Measurements from ENCODE around the gene KLHL29. TPM values are rescaled to one million over a fixed set of nuclear protein-coding genes. Genes with fewer than 3 reads are reported as not detected.

The KLHL29 gene
- total and polyA plus RNA-seq, 4 donors = 0.29 to 2.3 (median 0.68) TPM

GRCh38 chr2:23387845-23388244 is 2.9 kb downstream of the KLHL29 start:
- Histone ChIP-seq H3K27me3 (ENCODE audit: control insufficient read depth in 4 of 4, insufficient read depth in 4 of 4, low read length in 3 of 4) (peaks cover 0 to 6% (median 2%) of the 10 kb centered on the region in 4 donors), H3K9me3 (ENCODE audit: control insufficient read depth in 4 of 4, low read length in 3 of 4) (no peaks in the 10 kb centered on the region), H3K9ac (ENCODE audit: low read depth in 1 of 2, low read length in 2 of 2) (no peak overlapping the region), H3K4me3 (ENCODE audit: low read depth in 1 of 3, low read length in 3 of 3) (no peak overlapping the region), H3K4me1 (ENCODE audit: control insufficient read depth in 4 of 4, insufficient read depth in 4 of 4, low read length in 3 of 4) (peaks cover 13 to 22% (median 17%) of the 10 kb centered on the region in 4 donors), H3K27ac (ENCODE audit: low read depth in 1 of 2, low read length in 2 of 2) (no peak overlapping the region), H3K36me3 (ENCODE audit: control insufficient read depth in 4 of 4, insufficient read depth in 3 of 4, low read depth in 1 of 4, low read length in 3 of 4) (no peaks in the 10 kb centered on the region)
- no peak for DNase-seq (ENCODE audit: low spot score)
- TF ChIP-seq REST (IDR thresholded peaks at IDR 0.05) (no peak), CTCF (IDR thresholded peaks at IDR 0.05; ENCODE audit: low read depth, low read length, missing input control) (no peak), FOXA2 (IDR thresholded peaks at IDR 0.05) (no peak)
- WGBS = 72% methylated on average over 3 of the region's 3 CpGs

- no peak for TF ChIP-seq JUND (IDR thresholded peaks at IDR 0.05)
- TF ChIP-seq SP1 (IDR thresholded peaks at IDR 0.05) = no peak
- TF ChIP-seq FOXA2 (IDR thresholded peaks at IDR 0.05) = no peak
- no peak for TF ChIP-seq RXRA (IDR thresholded peaks at IDR 0.05)
- TF ChIP-seq REST (IDR thresholded peaks at IDR 0.05) = no peak
- no peak for TF ChIP-seq GABPA (IDR thresholded peaks at IDR 0.05 in 1 of 2, conservative IDR thresholded peaks at IDR 0.05 in 1 of 2)
- no peak for TF ChIP-seq YY1 (IDR thresholded peaks at IDR 0.05)
- no peak for TF ChIP-seq CTCF (IDR thresholded peaks at IDR 0.05; ENCODE audit: low read depth, low read length, missing input control)
- TF ChIP-seq RAD21 (IDR thresholded peaks at IDR 0.05) = no peak
- no peak for TF ChIP-seq TAF1 (conservative IDR thresholded peaks at IDR 0.05)
- TF ChIP-seq ZBTB33 (IDR thresholded peaks at IDR 0.05) = no peak
- no peak for TF ChIP-seq NR2F2 (IDR thresholded peaks at IDR 0.05)
- TF ChIP-seq FOXA1 (IDR thresholded peaks at IDR 0.05) = no peak
- no peak for TF ChIP-seq MAX (IDR thresholded peaks at IDR 0.05)
- TF ChIP-seq EGR1 (IDR thresholded peaks at IDR 0.05; ENCODE audit: low read depth in 2 of 2) = no peak
- Histone ChIP-seq H3K27me3 (ENCODE audit: control insufficient read depth in 4 of 4, insufficient read depth in 4 of 4, low read length in 3 of 4) (peaks cover 0 to 6% (median 2%) of the 10 kb centered on the region in 4 donors), H3K9me3 (ENCODE audit: control insufficient read depth in 4 of 4, low read length in 3 of 4) (no peaks in the 10 kb centered on the region), H3K4me1 (ENCODE audit: control insufficient read depth in 4 of 4, insufficient read depth in 4 of 4, low read length in 3 of 4) (peaks cover 13 to 22% (median 17%) of the 10 kb centered on the region in 4 donors), H3K27ac (ENCODE audit: low read depth in 1 of 2, low read length in 2 of 2) (no peak overlapping the region), H3K36me3 (ENCODE audit: control insufficient read depth in 4 of 4, insufficient read depth in 3 of 4, low read depth in 1 of 4, low read length in 3 of 4) (no peaks in the 10 kb centered on the region), H3K9ac (ENCODE audit: low read depth in 1 of 2, low read length in 2 of 2) (no peak overlapping the region), H3K4me3 (ENCODE audit: low read depth in 1 of 3, low read length in 3 of 3) (no peak overlapping the region)
- DNase-seq (ENCODE audit: low spot score) = no peak
- WGBS = 85% methylated on average over 3 of the region's 3 CpGs
Observed at GRCh38 chr2:23388294-23388693, 3.3 kb downstream of the KLHL29 start.

Data from liver (tissue), 9 donors.